ENCODE measurements around the gene KPNA6.

DNA sequence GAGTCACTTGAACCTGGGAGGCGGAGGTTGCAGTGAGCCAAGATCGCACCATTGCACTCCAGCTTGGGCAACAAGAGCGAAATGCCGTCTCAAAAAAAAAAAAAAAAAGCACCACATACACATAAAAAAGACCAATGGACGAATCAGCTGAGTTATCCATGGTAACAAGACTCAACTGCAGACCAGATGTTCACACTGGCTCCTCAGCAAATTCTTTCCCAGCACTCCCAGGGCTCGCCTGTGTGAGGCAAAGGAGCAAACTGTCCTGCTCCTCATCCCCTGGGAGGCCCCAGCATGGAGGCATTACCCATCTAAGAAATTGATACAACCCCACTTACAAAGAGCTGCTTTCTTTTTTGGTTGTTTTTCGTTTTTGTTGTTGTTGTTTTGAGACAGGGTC lies 111.2 kb downstream of the KPNA6 start:
- TF ChIP-seq, protein P1, sequence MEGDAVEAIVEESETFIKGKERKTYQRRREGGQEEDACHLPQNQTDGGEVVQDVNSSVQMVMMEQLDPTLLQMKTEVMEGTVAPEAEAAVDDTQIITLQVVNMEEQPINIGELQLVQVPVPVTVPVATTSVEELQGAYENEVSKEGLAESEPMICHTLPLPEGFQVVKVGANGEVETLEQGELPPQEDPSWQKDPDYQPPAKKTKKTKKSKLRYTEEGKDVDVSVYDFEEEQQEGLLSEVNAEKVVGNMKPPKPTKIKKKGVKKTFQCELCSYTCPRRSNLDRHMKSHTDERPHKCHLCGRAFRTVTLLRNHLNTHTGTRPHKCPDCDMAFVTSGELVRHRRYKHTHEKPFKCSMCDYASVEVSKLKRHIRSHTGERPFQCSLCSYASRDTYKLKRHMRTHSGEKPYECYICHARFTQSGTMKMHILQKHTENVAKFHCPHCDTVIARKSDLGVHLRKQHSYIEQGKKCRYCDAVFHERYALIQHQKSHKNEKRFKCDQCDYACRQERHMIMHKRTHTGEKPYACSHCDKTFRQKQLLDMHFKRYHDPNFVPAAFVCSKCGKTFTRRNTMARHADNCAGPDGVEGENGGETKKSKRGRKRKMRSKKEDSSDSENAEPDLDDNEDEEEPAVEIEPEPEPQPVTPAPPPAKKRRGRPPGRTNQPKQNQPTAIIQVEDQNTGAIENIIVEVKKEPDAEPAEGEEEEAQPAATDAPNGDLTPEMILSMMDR (IDR thresholded peaks at IDR 0.05; ENCODE audit: insufficient read depth, low read length, poor library complexity, severe bottlenecking), result no peak
- TF ChIP-seq EZH2phosphoT487 (conservative IDR thresholded peaks at IDR 0.05; ENCODE audit: low read length), result no peak

Measured in SU-DHL-6 (cell line).